HL-60 (cell line): ENCODE data around the gene TBC1D16.

Experiments
- GABPA ChIP-seq: IDR thresholded peaks from 2 replicates; pipeline ENCODE4 v1.6.1; 2012; ENCODE audit warnings: low read depth
- POLR2AphosphoS5 ChIP-seq: IDR thresholded peaks from 2 replicates; pipeline ENCODE4 v1.6.1; 2012; ENCODE audit warnings: low read depth
- SPI1 ChIP-seq: IDR thresholded peaks from 2 replicates; pipeline ENCODE4 v1.6.1; 2012; ENCODE audit warnings: low read depth, mild to moderate bottlenecking, borderline replicate concordance
- TF ChIP-seq, protein P1 (sequence below): IDR thresholded peaks from one replicate; pipeline ENCODE4 v1.5.1; 2011; ENCODE audit warnings: low read length, control low read depth, inconsistent platforms; ENCODE audit not compliant: insufficient read depth
- TF ChIP-seq, protein P2 (sequence below): IDR thresholded peaks from 2 replicates; pipeline ENCODE4 v1.6.1; 2012; ENCODE audit warnings: low read depth; ENCODE audit not compliant: insufficient replicate concordance

DNA sequence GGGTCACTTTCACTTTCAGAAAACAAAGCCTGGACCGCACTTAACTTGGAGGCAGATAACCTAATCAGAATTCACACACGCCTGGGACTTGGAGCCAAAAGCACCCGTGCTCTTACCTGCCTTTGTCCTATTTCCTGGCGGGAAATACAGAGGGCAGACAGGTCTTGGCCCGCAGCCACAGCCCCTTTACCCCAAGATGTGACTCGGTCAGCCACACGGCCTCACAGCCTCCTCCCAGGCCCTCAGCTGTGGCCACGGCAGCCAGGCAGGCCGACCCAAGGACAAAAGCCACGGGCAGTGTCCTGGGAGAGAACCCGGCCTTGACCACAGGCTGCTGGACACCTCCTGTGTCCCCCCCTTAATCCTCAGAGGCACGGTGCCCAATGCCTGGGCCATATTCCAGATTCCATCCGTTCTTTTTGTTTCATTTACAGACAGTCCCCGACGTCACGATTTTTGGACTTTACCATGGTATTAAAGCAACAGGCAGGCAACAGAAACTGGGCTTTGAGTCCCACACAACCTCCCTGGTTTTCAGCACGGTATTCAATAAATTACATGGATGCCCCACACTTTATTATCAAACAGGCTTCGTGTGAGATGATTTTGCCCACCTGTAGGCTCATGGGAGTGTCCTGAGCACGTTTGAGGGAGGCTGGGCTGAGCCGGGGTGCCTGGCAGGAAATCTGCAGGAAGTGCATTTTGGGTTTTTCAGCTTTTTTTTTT, 35.6 kb upstream of the TBC1D16 start:
- TF ChIP-seq, protein P1, sequence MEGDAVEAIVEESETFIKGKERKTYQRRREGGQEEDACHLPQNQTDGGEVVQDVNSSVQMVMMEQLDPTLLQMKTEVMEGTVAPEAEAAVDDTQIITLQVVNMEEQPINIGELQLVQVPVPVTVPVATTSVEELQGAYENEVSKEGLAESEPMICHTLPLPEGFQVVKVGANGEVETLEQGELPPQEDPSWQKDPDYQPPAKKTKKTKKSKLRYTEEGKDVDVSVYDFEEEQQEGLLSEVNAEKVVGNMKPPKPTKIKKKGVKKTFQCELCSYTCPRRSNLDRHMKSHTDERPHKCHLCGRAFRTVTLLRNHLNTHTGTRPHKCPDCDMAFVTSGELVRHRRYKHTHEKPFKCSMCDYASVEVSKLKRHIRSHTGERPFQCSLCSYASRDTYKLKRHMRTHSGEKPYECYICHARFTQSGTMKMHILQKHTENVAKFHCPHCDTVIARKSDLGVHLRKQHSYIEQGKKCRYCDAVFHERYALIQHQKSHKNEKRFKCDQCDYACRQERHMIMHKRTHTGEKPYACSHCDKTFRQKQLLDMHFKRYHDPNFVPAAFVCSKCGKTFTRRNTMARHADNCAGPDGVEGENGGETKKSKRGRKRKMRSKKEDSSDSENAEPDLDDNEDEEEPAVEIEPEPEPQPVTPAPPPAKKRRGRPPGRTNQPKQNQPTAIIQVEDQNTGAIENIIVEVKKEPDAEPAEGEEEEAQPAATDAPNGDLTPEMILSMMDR: no peak
- TF ChIP-seq, protein P2, sequence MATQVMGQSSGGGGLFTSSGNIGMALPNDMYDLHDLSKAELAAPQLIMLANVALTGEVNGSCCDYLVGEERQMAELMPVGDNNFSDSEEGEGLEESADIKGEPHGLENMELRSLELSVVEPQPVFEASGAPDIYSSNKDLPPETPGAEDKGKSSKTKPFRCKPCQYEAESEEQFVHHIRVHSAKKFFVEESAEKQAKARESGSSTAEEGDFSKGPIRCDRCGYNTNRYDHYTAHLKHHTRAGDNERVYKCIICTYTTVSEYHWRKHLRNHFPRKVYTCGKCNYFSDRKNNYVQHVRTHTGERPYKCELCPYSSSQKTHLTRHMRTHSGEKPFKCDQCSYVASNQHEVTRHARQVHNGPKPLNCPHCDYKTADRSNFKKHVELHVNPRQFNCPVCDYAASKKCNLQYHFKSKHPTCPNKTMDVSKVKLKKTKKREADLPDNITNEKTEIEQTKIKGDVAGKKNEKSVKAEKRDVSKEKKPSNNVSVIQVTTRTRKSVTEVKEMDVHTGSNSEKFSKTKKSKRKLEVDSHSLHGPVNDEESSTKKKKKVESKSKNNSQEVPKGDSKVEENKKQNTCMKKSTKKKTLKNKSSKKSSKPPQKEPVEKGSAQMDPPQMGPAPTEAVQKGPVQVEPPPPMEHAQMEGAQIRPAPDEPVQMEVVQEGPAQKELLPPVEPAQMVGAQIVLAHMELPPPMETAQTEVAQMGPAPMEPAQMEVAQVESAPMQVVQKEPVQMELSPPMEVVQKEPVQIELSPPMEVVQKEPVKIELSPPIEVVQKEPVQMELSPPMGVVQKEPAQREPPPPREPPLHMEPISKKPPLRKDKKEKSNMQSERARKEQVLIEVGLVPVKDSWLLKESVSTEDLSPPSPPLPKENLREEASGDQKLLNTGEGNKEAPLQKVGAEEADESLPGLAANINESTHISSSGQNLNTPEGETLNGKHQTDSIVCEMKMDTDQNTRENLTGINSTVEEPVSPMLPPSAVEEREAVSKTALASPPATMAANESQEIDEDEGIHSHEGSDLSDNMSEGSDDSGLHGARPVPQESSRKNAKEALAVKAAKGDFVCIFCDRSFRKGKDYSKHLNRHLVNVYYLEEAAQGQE: no peak
- TF ChIP-seq POLR2AphosphoS5: no peak
- TF ChIP-seq GABPA: no peak
- TF ChIP-seq SPI1: no peak
